ENCODE data around the gene TDRKH. TPM values are rescaled to one million over a fixed set of nuclear protein-coding genes. Genes with fewer than 3 reads are reported as not detected.

Gene TDRKH
- total RNA-seq, 1 experiment from 2014 or later: 11.1 TPM

- Histone ChIP-seq H3K9ac (ENCODE audit: low read length) (no peak overlapping the region), H4K20me1 (ENCODE audit: insufficient read depth) (no peaks in the 10 kb centered on the region), H3K27ac (ENCODE audit: low read depth, low read length) (no peak overlapping the region), H3K4me2 (ENCODE audit: low read length) (no peak overlapping the region), H3K9me3 (ENCODE audit: control insufficient read depth in 1 of 2, insufficient read depth in 1 of 2, low read depth in 1 of 2, low read length in 2 of 2) (no peaks in the 10 kb centered on the region), H3K4me1 (ENCODE audit: control insufficient read depth in 1 of 2, insufficient read depth in 2 of 2, low read length in 2 of 2) (no peaks in the 10 kb centered on the region), H3K27me3 (ENCODE audit: insufficient read depth, low read length) (peaks cover 31% of the 10 kb centered on the region), H2AFZ (ENCODE audit: low read depth, low read length, poor library complexity, severe bottlenecking) (no peak overlapping the region), H3K9me2 (ENCODE audit: insufficient read depth) (no peaks in the 10 kb centered on the region), H3K79me2 (ENCODE audit: insufficient read depth, low read length) (no peaks in the 10 kb centered on the region), H3K36me3 (ENCODE audit: control insufficient read depth in 1 of 2, insufficient read depth in 2 of 2, low read length in 2 of 2) (no peaks in the 10 kb centered on the region), H3K4me3 (replicated peaks in 1 of 2; ENCODE audit: low read depth in 1 of 2, low read length in 2 of 2) (no peak overlapping the region)
- intact Hi-C loops (cut with micrococcal nuclease): no loop called here
- CTCF ChIA-PET: no interaction called here
- no TSS peak for BruUV-seq (replicated peaks)
- POLR2A ChIA-PET: no interaction called here
- no peak for ATAC-seq
- TF ChIP-seq ELF1 (IDR thresholded peaks at IDR 0.05; ENCODE audit: borderline replicate concordance, low read depth) (no peak), ZFX (IDR thresholded peaks at IDR 0.05) (no peak), CBX3 (IDR thresholded peaks at IDR 0.05; ENCODE audit: low read depth) (no peak), YY1 (IDR thresholded peaks at IDR 0.05; ENCODE audit: extremely low read depth, insufficient replicate concordance, low read depth, low read length) (no peak), TCF7L2 (IDR thresholded peaks at IDR 0.05; ENCODE audit: borderline replicate concordance, extremely low read depth, insufficient read depth, insufficient read length) (no peak), FOSL1 (IDR thresholded peaks at IDR 0.05; ENCODE audit: low read depth) (no peak), EGR1 (IDR thresholded peaks at IDR 0.05; ENCODE audit: low read depth) (no peak), MAX (IDR thresholded peaks at IDR 0.05) (no peak), SIN3A (IDR thresholded peaks at IDR 0.05; ENCODE audit: low read depth) (no peak)
- RAD21 ChIA-PET (ENCODE audit: low non-redundant PET in 1 of 2, low total read pairs in 2 of 2, uncharacterized antibody in 2 of 2, unreplicated experiment in 2 of 2): no interaction called here
- no peak for DNase-seq (ENCODE audit: low read depth, low spot score)
Observed at GRCh38 chr1:151798571-151798970, 8.3 kb upstream of the TDRKH start.

- POLR2A ChIA-PET: no interaction called here
- no peak for ATAC-seq
- CTCF ChIA-PET: no interaction called here
Observed at GRCh38 chr1:151790940-151791651, 796 bp upstream of the TDRKH start.

More at GRCh38 chr1:151790940-151791651, 796 bp upstream of the TDRKH start:
- no peak overlapping the region for H3K27ac ChIP-seq (ENCODE audit: low read depth, low read length)
- H3K9ac ChIP-seq (ENCODE audit: low read length): peak overlapping the region; percentile 42
- peaks cover 0 to 19% of the 10 kb centered on the region in 2 experiments; a peak in 3 of 4 replicates for H3K4me1 ChIP-seq (ENCODE audit: control insufficient read depth in 1 of 2, insufficient read depth in 2 of 2, low read length in 2 of 2)
- H2AFZ ChIP-seq (ENCODE audit: low read depth, low read length, poor library complexity, severe bottlenecking): peak overlapping the region; percentile 52
- no peak for DNase-seq (ENCODE audit: low read depth, low spot score)
- no peaks in the 10 kb centered on the region for H3K9me2 ChIP-seq (ENCODE audit: insufficient read depth)
- no peaks in the 10 kb centered on the region for H4K20me1 ChIP-seq (ENCODE audit: insufficient read depth)
- RAD21 ChIA-PET (ENCODE audit: low non-redundant PET in 1 of 2, low total read pairs in 2 of 2, uncharacterized antibody in 2 of 2, unreplicated experiment in 2 of 2): no interaction called here
- no peak for TF ChIP-seq SP1 (IDR thresholded peaks at IDR 0.05; ENCODE audit: low read depth)
- TF ChIP-seq EZH2 (IDR thresholded peaks at IDR 0.05): no peak
- TF ChIP-seq SIN3A (IDR thresholded peaks at IDR 0.05; ENCODE audit: low read depth): no peak
- TF ChIP-seq ZBTB33 (IDR thresholded peaks at IDR 0.05; ENCODE audit: extremely low read depth, insufficient replicate concordance, low read length): no peak
- no peak for TF ChIP-seq REST (IDR thresholded peaks at IDR 0.05; ENCODE audit: low read depth)
- TF ChIP-seq ZFX (IDR thresholded peaks at IDR 0.05): no peak
- H3K4me3 ChIP-seq (replicated peaks in 1 of 2; ENCODE audit: low read depth in 1 of 2, low read length in 2 of 2): peak overlapping the region; percentile 68
- H3K36me3 ChIP-seq (ENCODE audit: control insufficient read depth in 1 of 2, insufficient read depth in 2 of 2, low read length in 2 of 2): no peaks in the 10 kb centered on the region
- intact Hi-C loops (cut with micrococcal nuclease): no loop called here
- H3K4me2 ChIP-seq (ENCODE audit: low read length): peak overlapping the region; percentile 95
- H3K9me3 ChIP-seq (ENCODE audit: control insufficient read depth in 1 of 2, insufficient read depth in 1 of 2, low read depth in 1 of 2, low read length in 2 of 2): no peaks in the 10 kb centered on the region
- H3K79me2 ChIP-seq (ENCODE audit: insufficient read depth, low read length): no peaks in the 10 kb centered on the region
- TSS peak; percentile 76 for BruUV-seq (replicated peaks)
- peaks cover 4% of the 10 kb centered on the region; the same call in 1 of the 2 replicates for H3K27me3 ChIP-seq (ENCODE audit: insufficient read depth, low read length)

Measured in HCT116 (cell line).